Measurements from ENCODE around the gene SLC8A1. TPM values are rescaled to one million over a fixed set of nuclear protein-coding genes. Genes with fewer than 3 reads are reported as not detected.

SLC8A1 gene
- total and polyA plus RNA-seq, 3 donors from 2014 or later = 1.4 to 3.6 (median 3.2) TPM

DNA sequence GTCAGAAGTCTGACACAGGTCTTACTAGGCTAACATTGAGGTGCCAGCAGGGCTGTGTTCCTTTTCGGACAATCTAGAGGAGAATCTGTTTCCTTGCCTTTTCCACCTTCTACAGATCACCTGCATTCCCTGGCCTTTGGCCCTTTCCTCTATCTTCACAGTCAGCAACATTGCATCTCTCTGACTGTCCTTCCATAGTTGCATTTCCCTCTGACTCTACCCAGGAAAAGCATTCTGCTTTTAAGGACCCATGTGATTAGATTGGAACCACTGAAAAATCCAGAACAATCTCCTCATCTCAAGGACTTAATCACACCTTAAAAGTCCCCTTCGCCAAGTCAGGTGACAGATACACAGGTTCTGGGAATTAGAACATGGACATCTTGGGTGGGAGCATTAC, 181.5 kb downstream of the SLC8A1 start:
- no peak for TF ChIP-seq POLR2A (IDR thresholded peaks at IDR 0.05)
- TF ChIP-seq, protein P1, sequence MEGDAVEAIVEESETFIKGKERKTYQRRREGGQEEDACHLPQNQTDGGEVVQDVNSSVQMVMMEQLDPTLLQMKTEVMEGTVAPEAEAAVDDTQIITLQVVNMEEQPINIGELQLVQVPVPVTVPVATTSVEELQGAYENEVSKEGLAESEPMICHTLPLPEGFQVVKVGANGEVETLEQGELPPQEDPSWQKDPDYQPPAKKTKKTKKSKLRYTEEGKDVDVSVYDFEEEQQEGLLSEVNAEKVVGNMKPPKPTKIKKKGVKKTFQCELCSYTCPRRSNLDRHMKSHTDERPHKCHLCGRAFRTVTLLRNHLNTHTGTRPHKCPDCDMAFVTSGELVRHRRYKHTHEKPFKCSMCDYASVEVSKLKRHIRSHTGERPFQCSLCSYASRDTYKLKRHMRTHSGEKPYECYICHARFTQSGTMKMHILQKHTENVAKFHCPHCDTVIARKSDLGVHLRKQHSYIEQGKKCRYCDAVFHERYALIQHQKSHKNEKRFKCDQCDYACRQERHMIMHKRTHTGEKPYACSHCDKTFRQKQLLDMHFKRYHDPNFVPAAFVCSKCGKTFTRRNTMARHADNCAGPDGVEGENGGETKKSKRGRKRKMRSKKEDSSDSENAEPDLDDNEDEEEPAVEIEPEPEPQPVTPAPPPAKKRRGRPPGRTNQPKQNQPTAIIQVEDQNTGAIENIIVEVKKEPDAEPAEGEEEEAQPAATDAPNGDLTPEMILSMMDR (IDR thresholded peaks at IDR 0.05) = no peak
- Histone ChIP-seq H3K4me3 (no peak overlapping the region), H3K4me1 (peaks cover 3% of the 10 kb centered on the region), H3K9me3 (no peaks in the 10 kb centered on the region), H3K36me3 (ENCODE audit: low read depth, missing control alignments) (no peaks in the 10 kb centered on the region), H3K27me3 (no peaks in the 10 kb centered on the region), H3K27ac (no peak overlapping the region)
- 80 to 95% methylated on average over 2 of the region's 2 CpGs for WGBS, 2 donors
- intact Hi-C loops (cut with DNase I; ENCODE audit: low total_unique reads) = no loop called here
- no peak for DNase-seq

DNA sequence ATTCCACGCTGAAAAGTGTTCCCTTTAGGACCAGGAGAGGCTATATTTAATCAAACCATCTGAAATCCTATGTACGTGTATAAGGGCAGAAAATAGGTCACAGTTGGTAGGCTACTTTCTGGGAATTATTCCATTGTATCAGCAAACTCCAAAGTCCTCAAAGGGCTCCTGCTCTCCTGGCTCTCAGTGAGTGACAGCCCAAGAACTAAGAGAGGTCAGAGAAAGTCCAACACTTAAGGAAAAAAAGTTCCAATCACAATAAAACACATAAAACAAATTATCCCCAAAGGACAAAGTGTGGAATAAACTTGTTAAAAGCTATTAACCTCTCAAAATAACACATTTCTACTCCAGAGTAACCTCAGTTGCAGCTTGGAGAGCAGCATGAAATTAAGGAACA, 183.3 kb downstream of the SLC8A1 start:
- H3K36me3 ChIP-seq (ENCODE audit: low read depth, missing control alignments) = no peaks in the 10 kb centered on the region
- intact Hi-C loops (cut with DNase I; ENCODE audit: low total_unique reads) = no loop called here
- no peak overlapping the region for H3K27ac ChIP-seq
- DNase-seq = no peak
- no peaks in the 10 kb centered on the region for H3K9me3 ChIP-seq
- H3K27me3 ChIP-seq = no peaks in the 10 kb centered on the region
- H3K4me1 ChIP-seq = peaks cover 3% of the 10 kb centered on the region
- no peak overlapping the region for H3K4me3 ChIP-seq
- 82 to 85% methylated on average over 2 of the region's 2 CpGs for WGBS, 2 donors
- TF ChIP-seq, protein P1 (IDR thresholded peaks at IDR 0.05) = no peak
- no peak for TF ChIP-seq POLR2A (IDR thresholded peaks at IDR 0.05)

DNA sequence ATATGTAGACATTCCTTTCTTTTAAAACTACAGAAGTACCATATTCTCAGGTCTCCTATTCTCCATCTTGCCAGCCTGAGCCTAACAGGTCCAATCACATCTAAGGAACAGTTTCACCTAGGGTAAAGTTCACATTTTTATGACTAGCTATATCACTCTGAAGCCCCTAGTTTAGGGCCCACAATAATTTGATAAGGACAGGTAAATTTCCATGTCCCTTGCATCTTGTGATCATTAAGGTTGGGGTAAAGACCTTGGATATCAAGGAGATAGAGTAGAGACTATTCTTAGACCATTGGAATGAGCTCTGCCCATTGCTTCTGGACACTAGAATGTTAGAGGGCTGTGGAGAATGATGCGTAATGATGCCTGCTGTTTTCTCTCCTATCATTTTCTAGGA, 185.7 kb downstream of the SLC8A1 start:
- TF ChIP-seq POLR2A (IDR thresholded peaks at IDR 0.05) = no peak
- TF ChIP-seq, protein P1 (IDR thresholded peaks at IDR 0.05) = no peak
- intact Hi-C loops (cut with DNase I; ENCODE audit: low total_unique reads) = no loop called here
- Histone ChIP-seq H3K9me3 (no peaks in the 10 kb centered on the region), H3K27me3 (no peaks in the 10 kb centered on the region), H3K4me3 (no peak overlapping the region), H3K27ac (no peak overlapping the region), H3K36me3 (ENCODE audit: low read depth, missing control alignments) (no peaks in the 10 kb centered on the region), H3K4me1 (peaks cover 3% of the 10 kb centered on the region)
- DNase-seq = no peak
- WGBS, 2 donors = 97 to 100% methylated on average over 1 of the region's 1 CpG

DNA sequence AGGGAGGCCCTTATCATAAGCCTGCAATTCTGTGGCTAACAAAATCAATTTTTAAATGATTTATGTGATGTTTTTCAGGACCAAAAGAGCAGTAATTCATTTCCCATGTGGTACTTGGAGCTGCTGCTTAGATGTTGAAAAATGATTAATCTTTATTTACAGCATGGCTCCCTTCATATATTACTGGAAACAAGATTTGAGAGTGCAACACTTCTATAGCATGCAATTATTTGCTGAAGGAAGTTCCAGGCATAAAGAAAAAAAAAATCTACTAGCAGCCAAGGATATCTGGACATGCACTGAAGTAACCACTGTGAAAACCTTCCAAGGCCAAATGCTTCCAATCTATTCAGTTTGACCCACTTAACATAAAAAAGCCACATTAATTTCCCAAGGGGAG, 186.3 kb downstream of the SLC8A1 start:
- DNase-seq = no peak
- peaks cover 3% of the 10 kb centered on the region for H3K4me1 ChIP-seq
- no peaks in the 10 kb centered on the region for H3K9me3 ChIP-seq
- no peaks in the 10 kb centered on the region for H3K36me3 ChIP-seq (ENCODE audit: low read depth, missing control alignments)
- H3K27me3 ChIP-seq = no peaks in the 10 kb centered on the region
- H3K4me3 ChIP-seq = no peak overlapping the region
- TF ChIP-seq, protein P1 (IDR thresholded peaks at IDR 0.05) = no peak
- no peak for TF ChIP-seq POLR2A (IDR thresholded peaks at IDR 0.05)
- intact Hi-C loops (cut with DNase I; ENCODE audit: low total_unique reads) = no loop called here
- H3K27ac ChIP-seq = no peak overlapping the region

DNA sequence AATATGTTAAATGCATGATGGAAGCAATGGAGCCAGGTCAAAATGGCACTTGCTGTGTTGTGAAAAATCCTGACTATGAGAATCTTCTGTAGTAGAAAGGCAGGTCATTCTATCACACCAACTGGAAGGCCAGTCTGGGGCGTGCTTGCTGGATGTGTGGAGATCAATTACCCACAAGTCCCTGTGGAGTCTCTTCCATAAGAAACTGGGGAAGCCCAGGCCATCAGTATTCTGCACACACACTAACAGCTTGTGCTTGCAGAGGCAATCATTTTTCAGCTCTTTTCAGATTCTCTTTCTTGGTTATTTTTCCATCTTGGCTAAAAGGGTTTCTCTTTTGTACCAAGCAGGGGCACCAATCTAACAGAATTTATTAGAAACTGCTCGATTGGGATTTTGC, 190.8 kb downstream of the SLC8A1 start:
- H3K27me3 ChIP-seq = no peaks in the 10 kb centered on the region
- no peaks in the 10 kb centered on the region for H3K9me3 ChIP-seq
- no peaks in the 10 kb centered on the region for H3K36me3 ChIP-seq (ENCODE audit: low read depth, missing control alignments)
- H3K27ac ChIP-seq = no peak overlapping the region
- DNase-seq = no peak
- 91 to 95% methylated on average over 2 of the region's 2 CpGs for WGBS, 2 donors
- TF ChIP-seq POLR2A (IDR thresholded peaks at IDR 0.05) = no peak
- peaks cover 3% of the 10 kb centered on the region for H3K4me1 ChIP-seq
- H3K4me3 ChIP-seq = no peak overlapping the region
- intact Hi-C loops (cut with DNase I; ENCODE audit: low total_unique reads) = no loop called here

All from testis (tissue), 3 donors.